Stimulated activated CD4-positive, alpha-beta T cell treated with anti-CD3 and anti-CD28 coated beads, TNF-alpha, amount 100 ng/mL, for 4 hours (primary cell): Measurements from ENCODE around the gene NDUFA9.

Experiments
- DNase-seq, 3 experiments: peaks; one replicate each; pipeline ENCODE4 v3.0.0-alpha.2; 2020; ENCODE audit warnings: low read depth in 3 of 3

Gene NDUFA9

GRCh38 chr12:4648501-4649357 lies at the start of gene NDUFA9, which contains the start of gene AKAP3:
Gene NDUFA9 (plus strand): TSS chr12:4649114. CDS start chr12:4649127, 13 bp downstream.
Gene AKAP3 (minus strand): TSS chr12:4649051. CDS start chr12:4638196, 10,855 bp downstream.
- DNase-seq, result peak; percentile 52 to 60 (median 57)

GRCh38 chr12:4603421-4603820 lies 45.5 kb upstream of the NDUFA9 start:
- DNase-seq, result no peak

GRCh38 chr12:4603946-4604345 lies 45.0 kb upstream of the NDUFA9 start:
- DNase-seq, result no peak

GRCh38 chr12:4604684-4605193 lies 44.2 kb upstream of the NDUFA9 start:
- DNase-seq, result peak; percentile 47 to 66 (median 65)

GRCh38 chr12:4607056-4607455 lies 41.9 kb upstream of the NDUFA9 start:
- DNase-seq, result no peak

- DNase-seq, result no peak
These were observed 39.8 kb upstream of the NDUFA9 start for GRCh38 chr12:4609071-4609470.

GRCh38 chr12:4610481-4610880 lies 38.4 kb upstream of the NDUFA9 start:
- no peak for DNase-seq

GRCh38 chr12:4615667-4616066 lies 33.2 kb upstream of the NDUFA9 start:
- DNase-seq, result no peak

- DNase-seq, result no peak
These were observed 27.4 kb upstream of the NDUFA9 start for GRCh38 chr12:4621511-4621910.

GRCh38 chr12:4626543-4626942 lies 22.4 kb upstream of the NDUFA9 start:
- DNase-seq, result no peak

- DNase-seq, result no peak
These were observed 20.5 kb upstream of the NDUFA9 start for GRCh38 chr12:4628406-4628805.

- DNase-seq, result no peak
These were observed 18.7 kb upstream of the NDUFA9 start for GRCh38 chr12:4630262-4630661.

GRCh38 chr12:4643747-4644146 lies 5.2 kb upstream of the NDUFA9 start:
- DNase-seq, result no peak

GRCh38 chr12:4645023-4645422 lies 3.9 kb upstream of the NDUFA9 start:
- DNase-seq, result no peak

GRCh38 chr12:4648104-4648500 lies 812 bp upstream of the NDUFA9 start:
- DNase-seq, result no peak

- no peak for DNase-seq
These were observed 396 bp downstream of the NDUFA9 start for GRCh38 chr12:4649358-4649661.

GRCh38 chr12:4653257-4653656 lies 4.3 kb downstream of the NDUFA9 start:
- no peak for DNase-seq

- DNase-seq, result no peak
These were observed 4.8 kb downstream of the NDUFA9 start for GRCh38 chr12:4653691-4654090.

GRCh38 chr12:4663971-4664505 lies 15.1 kb downstream of the NDUFA9 start:
- no peak for DNase-seq

- no peak for DNase-seq
These were observed 16.3 kb downstream of the NDUFA9 start for GRCh38 chr12:4665236-4665635.

GRCh38 chr12:4679711-4680110 lies 30.8 kb downstream of the NDUFA9 start:
- no peak for DNase-seq

GRCh38 chr12:4681732-4682131 lies 32.8 kb downstream of the NDUFA9 start:
- DNase-seq, result no peak

GRCh38 chr12:4685317-4685716 lies 36.4 kb downstream of the NDUFA9 start:
- no peak for DNase-seq
